Stimulated activated CD8-positive, alpha-beta memory T cell treated with anti-CD3 and anti-CD28 coated beads, Interleukin-12 subunit alpha, Interleukin-12 subunit beta, amount 100 ng/mL, for 1 hour (primary cell): ENCODE measurements around the gene TAF11L12.
"Not testable (repeated sequence)": the region's sequence is repeated elsewhere in the genome, so short reads cannot be mapped to it uniquely, and the experiment has no call there.

Experiments used
- DNase-seq: peaks from one replicate; pipeline ENCODE4 v3.0.0-alpha.2; 2020; ENCODE audit warnings: low read depth

Gene TAF11L12

DNA sequence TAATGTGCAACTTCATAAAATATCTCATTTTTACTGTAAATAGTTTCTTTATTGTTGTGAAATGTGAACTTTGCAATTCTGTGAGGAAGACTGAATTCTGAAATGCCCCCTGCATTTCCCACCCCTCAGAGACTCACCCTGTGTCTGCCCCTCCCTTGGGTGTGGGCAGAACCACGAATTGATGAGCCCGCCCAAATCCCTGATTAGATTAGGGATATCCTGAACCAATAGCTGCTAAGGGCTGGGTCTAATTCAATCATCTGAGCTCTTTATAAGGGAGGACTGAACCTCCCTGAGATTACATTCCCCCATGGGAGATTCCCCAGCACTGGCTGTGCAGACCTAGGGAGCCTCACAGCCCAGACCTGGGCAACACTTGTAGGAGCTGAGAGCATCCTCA lies at the start of gene TAF11L12:
Gene TAF11L12, plus strand, starts transcription at position 301 of the 400 bp plus-strand sequence.
- not testable (repeated sequence) for DNase-seq

DNA sequence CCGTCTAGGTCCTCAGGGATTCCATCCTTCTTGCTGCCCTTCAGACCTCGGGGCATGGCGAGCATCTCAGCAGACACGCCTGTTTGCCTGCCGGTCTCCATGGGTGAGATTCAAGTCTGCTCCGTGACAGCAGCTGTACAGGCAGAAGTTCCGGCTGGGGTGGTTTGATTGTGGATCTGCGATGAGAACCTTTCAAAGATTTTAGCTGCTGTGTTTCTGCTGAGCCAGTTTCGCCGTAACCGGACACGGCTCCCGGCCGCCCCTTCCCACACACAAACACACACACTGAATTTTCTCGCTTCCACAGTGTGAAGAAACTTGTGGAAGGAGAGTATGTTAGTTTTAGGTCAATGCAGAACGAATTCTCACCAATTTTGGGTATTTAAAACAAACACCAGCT lies 24.5 kb upstream of the TAF11L12 start, which contains the start of gene TAF11L7:
Gene TAF11L7, minus strand, starts transcription at position 101 of the 400 bp plus-strand sequence.
- DNase-seq: not testable (repeated sequence)

DNA sequence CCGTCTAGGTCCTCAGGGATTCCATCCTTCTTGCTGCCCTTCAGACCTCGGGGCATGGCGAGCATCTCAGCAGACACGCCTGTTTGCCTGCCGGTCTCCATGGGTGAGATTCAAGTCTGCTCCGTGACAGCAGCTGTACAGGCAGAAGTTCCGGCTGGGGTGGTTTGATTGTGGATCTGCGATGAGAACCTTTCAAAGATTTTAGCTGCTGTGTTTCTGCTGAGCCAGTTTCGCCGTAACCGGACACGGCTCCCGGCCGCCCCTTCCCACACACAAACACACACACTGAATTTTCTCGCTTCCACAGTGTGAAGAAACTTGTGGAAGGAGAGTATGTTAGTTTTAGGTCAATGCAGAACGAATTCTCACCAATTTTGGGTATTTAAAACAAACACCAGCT lies 19.3 kb upstream of the TAF11L12 start, which contains the start of gene TAF11L8:
Gene TAF11L8, minus strand, starts transcription at position 101 of the 400 bp plus-strand sequence.
- not testable (repeated sequence) for DNase-seq

DNA sequence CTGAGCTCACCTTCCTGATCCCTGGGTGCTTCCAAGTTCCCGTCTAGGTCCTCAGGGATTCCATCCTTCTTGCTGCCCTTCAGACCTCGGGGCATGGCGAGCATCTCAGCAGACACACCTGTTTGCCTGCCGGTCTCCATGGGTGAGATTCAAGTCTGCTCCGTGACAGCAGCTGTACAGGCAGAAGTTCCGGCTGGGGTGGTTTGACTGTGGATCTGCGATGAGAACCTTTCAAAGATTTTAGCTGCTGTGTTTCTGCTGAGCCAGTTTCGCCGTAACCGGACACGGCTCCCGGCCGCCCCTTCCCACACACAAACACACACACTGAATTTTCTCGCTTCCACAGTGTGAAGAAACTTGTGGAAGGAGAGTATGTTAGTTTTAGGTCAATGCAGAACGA lies 15.9 kb upstream of the TAF11L12 start, which contains the start of gene TAF11L9:
Gene TAF11L9, minus strand, starts transcription at position 140 of the 400 bp plus-strand sequence.
- DNase-seq: not testable (repeated sequence)

DNA sequence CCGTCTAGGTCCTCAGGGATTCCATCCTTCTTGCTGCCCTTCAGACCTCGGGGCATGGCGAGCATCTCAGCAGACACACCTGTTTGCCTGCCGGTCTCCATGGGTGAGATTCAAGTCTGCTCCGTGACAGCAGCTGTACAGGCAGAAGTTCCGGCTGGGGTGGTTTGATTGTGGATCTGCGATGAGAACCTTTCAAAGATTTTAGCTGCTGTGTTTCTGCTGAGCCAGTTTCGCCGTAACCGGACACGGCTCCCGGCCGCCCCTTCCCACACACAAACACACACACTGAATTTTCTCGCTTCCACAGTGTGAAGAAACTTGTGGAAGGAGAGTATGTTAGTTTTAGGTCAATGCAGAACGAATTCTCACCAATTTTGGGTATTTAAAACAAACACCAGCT lies 12.5 kb upstream of the TAF11L12 start, which contains the start of gene TAF11L10:
Gene TAF11L10, minus strand, starts transcription at position 101 of the 400 bp plus-strand sequence.
- DNase-seq: not testable (repeated sequence)

DNA sequence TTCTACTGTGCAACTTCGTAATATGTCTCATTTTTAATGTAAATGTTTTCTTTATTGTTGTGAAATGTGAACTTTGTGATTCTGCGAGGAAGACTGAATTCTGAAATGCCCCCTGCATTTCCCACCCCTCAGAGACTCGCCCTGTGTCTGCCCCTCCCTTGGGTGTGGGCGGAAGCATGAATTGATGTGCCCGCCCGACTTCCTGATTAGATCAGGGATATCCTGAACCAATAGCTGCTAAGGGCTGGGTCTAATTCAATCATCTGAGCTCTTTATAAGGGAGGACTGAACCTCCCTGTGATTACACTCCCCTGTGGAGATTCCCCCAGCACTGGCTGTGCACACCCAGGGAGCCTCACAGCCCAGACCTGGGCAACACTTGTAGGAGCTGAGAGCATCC lies 6.3 kb upstream of the TAF11L12 start, which contains the start of gene TAF11L11:
Gene TAF11L11, plus strand, starts transcription at position 304 of the 400 bp plus-strand sequence.
- not testable (repeated sequence) for DNase-seq

DNA sequence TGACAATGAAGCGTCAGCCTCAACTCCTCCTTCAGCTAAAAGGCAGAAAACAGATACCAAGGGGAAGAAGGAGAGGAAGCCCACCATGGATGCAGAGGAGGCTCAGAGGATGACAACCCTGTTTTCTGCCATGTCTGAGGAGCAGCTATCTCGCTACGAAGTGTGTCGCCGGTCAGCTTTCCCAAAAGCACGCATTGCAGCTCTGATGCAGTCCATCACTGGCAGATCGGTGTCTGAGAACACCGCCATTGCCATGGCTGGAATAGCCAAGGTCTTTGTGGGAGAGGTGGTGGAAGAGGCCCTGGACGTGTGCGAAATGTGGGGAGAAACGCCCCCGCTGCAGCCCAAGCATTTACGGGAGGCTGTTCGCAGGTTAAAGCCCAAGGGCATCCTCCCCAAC lies 5.2 kb upstream of the TAF11L12 start:
- DNase-seq: no peak

DNA sequence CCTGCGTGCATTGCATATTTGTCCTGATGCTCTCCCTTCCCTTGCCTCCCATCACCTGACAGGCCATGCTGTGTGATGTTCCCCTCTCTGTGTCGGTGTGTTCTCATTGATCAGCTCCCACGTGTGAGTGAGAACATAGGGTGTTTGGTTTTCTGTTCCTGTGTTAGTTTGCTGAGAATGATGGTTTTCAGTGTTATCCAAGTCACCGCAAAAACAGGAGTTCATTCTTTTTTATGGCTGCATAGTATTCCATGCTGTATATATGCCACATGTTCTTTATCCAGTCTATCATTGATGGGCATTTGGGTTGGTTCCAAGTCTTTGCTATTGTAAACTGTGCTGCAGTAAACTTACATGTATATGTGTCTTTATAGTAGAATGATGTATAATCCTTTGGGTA lies 2.7 kb upstream of the TAF11L12 start:
- DNase-seq: not testable (repeated sequence)

DNA sequence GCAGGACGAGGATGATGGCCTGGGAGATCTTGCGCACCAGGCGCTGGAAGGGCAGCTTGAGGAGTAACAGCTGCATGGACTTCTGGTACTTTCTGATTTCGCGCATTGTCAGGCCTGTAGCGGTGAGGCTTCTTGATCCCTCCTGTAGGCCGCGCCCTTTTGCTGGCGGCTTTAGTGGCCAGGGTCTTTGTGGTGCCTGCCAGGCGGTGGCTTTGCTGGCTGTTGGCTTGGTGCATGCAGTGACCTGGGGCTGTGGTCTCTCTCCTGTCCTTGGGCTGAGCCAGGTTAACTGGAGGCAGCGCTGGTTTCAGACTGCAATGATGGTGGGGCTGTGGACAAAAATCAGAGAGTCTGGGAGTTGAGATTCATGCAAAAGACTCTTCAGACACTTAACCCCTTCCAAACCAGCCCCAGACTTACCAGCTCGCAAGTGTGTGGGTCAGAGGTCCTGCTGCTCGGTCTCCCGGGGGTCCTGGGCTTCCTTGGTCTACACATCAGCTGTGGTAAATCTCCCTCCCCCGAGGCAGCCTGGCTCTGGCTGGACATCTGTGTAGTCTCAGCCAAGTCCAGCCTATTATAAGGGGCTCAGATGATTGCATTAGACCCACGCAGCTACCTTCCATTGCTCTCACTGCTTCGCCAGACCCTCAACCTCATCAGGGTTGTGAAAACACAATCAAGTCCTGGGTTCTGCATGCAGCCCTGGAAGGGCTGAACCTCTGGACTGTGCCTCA lies 4.8 kb downstream of the TAF11L12 start:
- DNase-seq: no peak

DNA sequence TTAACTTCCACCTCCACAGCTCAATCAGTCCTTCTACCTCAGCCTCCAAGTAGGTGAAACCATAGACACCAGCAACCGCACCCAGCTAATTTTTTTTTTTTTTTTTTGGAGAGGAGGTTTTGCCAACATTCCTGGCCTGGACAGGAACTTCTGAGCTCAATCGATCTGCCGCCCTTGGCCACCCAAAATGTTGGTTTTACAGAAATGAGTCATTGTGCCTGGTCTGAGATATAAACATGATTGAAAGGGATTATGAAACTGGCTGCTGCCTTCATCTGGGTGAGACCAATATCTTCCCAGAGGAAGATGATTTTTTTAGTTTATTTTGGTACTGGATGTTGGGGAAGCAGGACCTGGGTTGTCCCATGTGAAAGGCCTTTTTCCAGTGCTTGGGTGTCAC lies 9.2 kb downstream of the TAF11L12 start:
- no peak for DNase-seq

DNA sequence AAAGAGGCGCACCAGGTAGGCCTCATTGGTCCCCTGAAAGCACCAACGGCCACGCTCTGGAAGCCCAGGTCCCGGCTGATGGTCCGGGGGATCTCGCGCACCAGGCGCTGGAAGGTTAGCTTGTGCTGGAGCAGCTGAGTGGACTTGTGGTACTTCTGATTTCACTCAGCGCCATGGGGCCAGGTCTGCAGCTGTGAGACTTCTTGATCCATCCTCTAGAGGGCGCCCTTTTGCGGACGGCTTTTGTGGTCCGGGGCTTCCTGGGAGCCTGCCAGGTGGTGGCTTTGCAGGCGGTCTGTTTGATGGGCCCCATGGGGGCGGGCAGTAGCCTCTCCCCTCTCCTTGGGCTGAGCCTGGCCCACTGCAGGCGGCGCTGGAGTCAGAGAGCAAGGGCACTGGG lies 10.4 kb downstream of the TAF11L12 start:
- DNase-seq: no peak

DNA sequence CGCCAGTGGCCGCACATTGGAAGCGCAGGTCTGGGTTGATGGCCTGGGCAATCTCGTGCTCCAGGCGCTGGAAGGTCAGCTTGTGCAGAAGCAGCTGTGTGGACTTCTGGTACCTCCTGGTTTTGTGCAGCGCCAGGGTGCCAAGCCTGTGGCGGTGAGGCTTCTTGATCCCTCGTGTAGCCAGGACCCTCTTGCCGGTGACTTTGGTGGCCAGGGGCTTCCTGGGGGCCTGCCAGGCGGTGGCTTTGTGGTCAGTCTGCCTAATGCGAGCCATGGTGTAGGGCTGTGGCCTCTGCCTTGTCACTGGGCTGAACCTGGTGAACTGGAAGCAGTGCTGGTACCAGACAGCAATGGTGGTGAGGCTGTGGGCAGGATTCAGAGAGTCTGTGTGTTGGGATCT lies 15.5 kb downstream of the TAF11L12 start:
- no peak for DNase-seq

DNA sequence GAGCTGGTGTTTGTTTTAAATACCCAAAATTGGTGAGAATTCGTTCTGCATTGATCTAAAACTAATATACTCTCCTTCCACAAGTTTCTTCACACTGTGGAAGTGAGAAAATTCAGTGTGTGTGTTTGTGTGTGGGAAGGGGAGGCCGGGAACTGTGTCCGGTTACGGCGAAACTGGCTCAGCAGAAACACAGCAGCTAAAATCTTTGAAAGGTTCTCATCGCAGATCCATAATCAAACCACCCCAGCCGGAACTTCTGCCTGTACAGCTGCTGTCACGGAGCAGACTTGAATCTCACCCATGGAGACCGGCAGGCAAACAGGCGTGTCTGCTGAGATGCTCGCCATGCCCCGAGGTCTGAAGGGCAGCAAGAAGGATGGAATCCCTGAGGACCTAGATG lies 21.6 kb downstream of the TAF11L12 start, which contains the start of gene TAF11L13:
Gene TAF11L13, plus strand, starts transcription at position 301 of the 400 bp plus-strand sequence.
- DNase-seq: not testable (repeated sequence)

DNA sequence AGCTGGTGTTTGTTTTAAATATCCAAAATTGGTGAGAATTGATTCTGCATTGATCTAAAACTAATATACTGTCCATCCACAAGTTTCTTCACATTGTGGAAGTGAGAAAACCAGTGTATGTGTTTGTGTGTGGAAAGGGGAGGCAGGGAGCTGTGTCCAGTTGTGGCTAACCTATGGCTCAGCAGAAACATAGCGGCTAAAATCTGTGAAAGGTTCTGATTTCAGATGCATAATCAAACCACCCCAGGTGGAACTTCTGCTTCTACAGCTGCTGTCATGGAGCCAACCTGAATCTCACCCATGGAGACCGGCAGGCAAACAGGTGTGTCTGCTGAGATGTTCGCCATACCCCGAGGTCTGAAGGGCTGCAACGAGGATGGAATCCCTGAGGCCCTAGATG lies 24.0 kb downstream of the TAF11L12 start, which contains the start of gene TAF11L14:
Gene TAF11L14, plus strand, starts transcription at position 301 of the 400 bp plus-strand sequence.
- no peak for DNase-seq

DNA sequence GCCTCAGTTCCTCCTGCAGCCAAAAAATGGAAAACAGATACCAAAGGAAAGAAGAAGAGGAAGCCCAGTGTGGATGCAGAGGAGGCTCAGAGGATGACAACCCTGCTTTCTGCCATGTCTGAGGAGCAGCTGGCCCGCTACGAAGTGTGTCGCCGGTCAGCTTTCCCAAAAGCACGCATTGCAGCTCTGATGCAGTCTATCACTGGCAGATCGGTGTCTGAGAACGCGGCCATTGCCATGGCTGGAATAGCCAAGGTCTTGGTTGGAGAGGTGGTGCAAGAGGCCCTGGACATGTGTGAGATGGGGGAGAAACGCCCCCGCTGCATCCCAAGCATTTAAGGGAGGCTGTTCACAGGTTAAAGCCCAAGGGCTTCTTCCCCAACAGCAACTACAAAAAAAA lies 39.0 kb downstream of the TAF11L12 start:
- DNase-seq: not testable (repeated sequence)

DNA sequence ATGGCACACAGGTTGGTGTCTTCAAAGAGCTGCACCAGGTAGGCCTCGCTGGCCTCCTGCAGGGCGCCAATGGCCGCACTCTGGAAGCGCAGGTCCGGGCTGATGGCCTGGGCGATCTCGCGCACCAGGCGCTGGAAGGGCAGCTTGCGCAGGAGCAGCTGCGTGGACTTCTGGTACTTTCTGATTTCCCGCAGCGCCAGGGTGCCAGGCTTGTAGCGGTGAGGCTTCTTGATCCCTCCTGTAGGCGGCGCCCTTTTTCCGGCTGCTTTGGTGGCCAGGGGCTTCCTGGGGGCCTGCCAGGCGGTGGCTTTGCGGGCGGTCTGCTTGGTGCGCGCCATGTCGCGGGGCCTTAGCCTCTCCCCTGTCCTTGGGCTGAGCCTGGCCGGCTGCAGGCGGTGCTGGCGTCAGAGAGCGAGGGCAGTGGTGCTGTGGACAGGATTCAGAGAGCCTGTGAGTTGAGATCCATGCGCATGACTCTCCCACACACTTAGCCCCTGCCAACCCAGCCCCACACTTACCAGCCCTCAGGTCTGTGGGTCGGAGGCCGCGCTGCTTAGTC lies 45.1 kb downstream of the TAF11L12 start:
- DNase-seq: not testable (repeated sequence)

DNA sequence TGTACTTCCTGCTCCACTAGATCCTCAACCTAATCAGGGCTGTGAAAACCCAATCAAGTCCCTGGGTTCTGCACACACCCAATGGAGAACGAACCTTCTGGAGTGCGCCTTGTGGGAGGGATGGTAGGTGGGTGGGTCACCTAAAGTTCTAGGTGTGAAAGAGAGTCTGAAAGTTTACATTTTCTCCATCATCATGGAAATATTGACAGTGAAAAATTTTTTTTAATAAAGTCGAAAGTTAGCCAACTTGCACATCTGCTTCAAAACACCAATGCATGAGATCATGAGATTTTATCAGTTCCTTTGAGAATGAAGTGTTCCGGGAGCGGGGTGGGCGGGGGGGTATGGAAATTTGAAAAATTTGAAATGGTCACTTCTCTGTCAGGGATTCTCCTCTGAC lies 45.7 kb downstream of the TAF11L12 start:
- no peak for DNase-seq
